ENCODE results near the gene CRTAP. TPM values are rescaled to one million over a fixed set of nuclear protein-coding genes. Genes with fewer than 3 reads are reported as not detected.

Gene CRTAP
- polyA plus RNA-seq, 4 donors, result 13.0 to 93.0 (median 70.7) TPM

DNA sequence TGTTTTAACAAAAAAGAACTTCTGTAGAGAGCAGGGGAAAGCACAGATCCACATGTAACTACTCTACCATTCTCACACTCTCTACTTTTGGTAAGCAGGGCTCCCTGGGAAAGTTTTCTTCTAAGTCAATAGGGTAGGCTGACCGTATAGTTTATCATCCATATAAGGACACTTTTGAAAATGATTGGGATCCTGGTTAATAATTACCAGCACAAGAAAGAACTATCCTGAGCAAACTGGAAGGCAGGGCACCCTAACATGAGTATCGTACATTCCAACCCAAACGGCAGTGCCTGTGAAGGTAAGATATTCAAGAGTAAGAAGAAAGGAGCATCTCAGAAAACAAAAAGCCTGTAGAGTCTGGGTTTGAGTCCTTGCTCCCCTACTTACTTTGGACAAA, 82.7 kb downstream of the CRTAP start:
- H3K9me3 ChIP-seq (ENCODE audit: control insufficient read depth in 2 of 2, insufficient read depth in 1 of 2, low read depth in 1 of 2, low read length in 1 of 2), result no peaks in the 10 kb centered on the region
- FAIRE-seq (no peak), DNase-seq (no peak)
- H3K4me1 ChIP-seq (ENCODE audit: control insufficient read depth in 3 of 3, insufficient read depth in 2 of 3, low read depth in 1 of 3, low read length in 2 of 3), result no peaks in the 10 kb centered on the region
- no peak overlapping the region for H3K4me3 ChIP-seq (ENCODE audit: low read depth in 1 of 3, low read length in 3 of 3)
- no peak overlapping the region for H3K27ac ChIP-seq (ENCODE audit: low read depth in 1 of 3, low read length in 2 of 3)
- whole genome bisulfite sequencing, 3 donors, result 17 to 51% (median 36%) methylated on average over 3 of the region's 3 CpGs
- H3K36me3 ChIP-seq (ENCODE audit: control insufficient read depth in 3 of 3, insufficient read depth in 2 of 3, low read depth in 1 of 3, low read length in 3 of 3), result no peaks in the 10 kb centered on the region
- peaks cover 0 to 2% (median 0%) of the 10 kb centered on the region in 3 donors for H3K27me3 ChIP-seq (ENCODE audit: control insufficient read depth in 3 of 3, insufficient read depth in 3 of 3, low read length in 3 of 3)

Other genes starting within 250 kb of the CRTAP start
- under 1 TPM in 2 of 4 donors, not detected in 2; 0.16 to 0.38 TPM for gene CCR4, start 162.4 kb upstream of the CRTAP start, polyA plus RNA-seq
- gene GLB1, start 16.9 kb upstream of the CRTAP start, polyA plus RNA-seq, result 10 to 100 TPM; 19.2 to 79.8 (median 24.7) TPM
- 1 to 10 TPM in 2 of 4 donors, under 1 TPM in 1, not detected in 1; 0.27 to 3.5 (median 2.2) TPM for gene TMPPE, start 16.9 kb upstream of the CRTAP start, polyA plus RNA-seq
- 1 to 10 TPM in 1 of 4 donors, under 1 TPM in 2, not detected in 1; 0.21 to 2.0 (median 0.27) TPM for gene SUSD5, start 104.8 kb downstream of the CRTAP start, polyA plus RNA-seq
- 10 to 100 TPM in 1 of 4 donors, 1 to 10 TPM in 1, not detected in 2; 2.8 to 15.1 TPM for gene FBXL2, start 163.4 kb downstream of the CRTAP start, polyA plus RNA-seq

Data from small intestine (tissue), 7 donors.